Measurements from ENCODE around the gene MAEL. TPM values are rescaled to one million over a fixed set of nuclear protein-coding genes. Genes with fewer than 3 reads are reported as not detected.

MAEL gene
- total RNA-seq, 1 experiment from 2014 or later, result not detected

GRCh38 chr1:166972826-166973225 lies 16.3 kb upstream of the MAEL start:
- Histone ChIP-seq H3K4me3 (no peak overlapping the region), H3K36me3 (no peaks in the 10 kb centered on the region), H3K9me3 (no peaks in the 10 kb centered on the region), H3K27me3 (peaks cover 72% of the 10 kb centered on the region)
- no peak for DNase-seq

- DNase-seq, result no peak
- Histone ChIP-seq H3K9me3 (no peaks in the 10 kb centered on the region), H3K4me3 (peak overlapping the region; percentile 13; the same call in 1 of the 2 replicates), H3K36me3 (no peaks in the 10 kb centered on the region), H3K27me3 (peaks cover 75% of the 10 kb centered on the region)
Observed at GRCh38 chr1:166974647-166975345, 14.3 kb upstream of the MAEL start.

- Histone ChIP-seq H3K4me3 (peak within 1 kb of the TSS; percentile 48), H3K27me3 (peaks cover 68% of the 10 kb centered on the region), H3K36me3 (no peaks in the 10 kb centered on the region), H3K9me3 (no peaks in the 10 kb centered on the region)
- peak; percentile 34 for DNase-seq
Observed at GRCh38 chr1:166975361-166976129, 13.5 kb upstream of the MAEL start, which contains the start of gene ILDR2. Gene ILDR2, minus strand, starts transcription at chr1:166975540. Its CDS starts 272 bp downstream, at chr1:166975268.

GRCh38 chr1:166977951-166978350 lies 11.1 kb upstream of the MAEL start:
- H3K36me3 ChIP-seq, result no peaks in the 10 kb centered on the region
- H3K4me3 ChIP-seq, result no peak overlapping the region
- DNase-seq, result no peak
- no peaks in the 10 kb centered on the region for H3K9me3 ChIP-seq
- H3K27me3 ChIP-seq, result peaks cover 48% of the 10 kb centered on the region

- no peaks in the 10 kb centered on the region for H3K36me3 ChIP-seq
- no peaks in the 10 kb centered on the region for H3K9me3 ChIP-seq
- peaks cover 42% of the 10 kb centered on the region for H3K27me3 ChIP-seq
- H3K4me3 ChIP-seq, result no peak overlapping the region
- no peak for DNase-seq
Observed at GRCh38 chr1:166978821-166979220, 10.3 kb upstream of the MAEL start.

- Histone ChIP-seq H3K4me3 (no peak overlapping the region), H3K27me3 (peaks cover 29% of the 10 kb centered on the region), H3K36me3 (no peaks in the 10 kb centered on the region), H3K9me3 (no peaks in the 10 kb centered on the region)
- DNase-seq, result no peak
Observed at GRCh38 chr1:166980383-166980782, 8.7 kb upstream of the MAEL start.

GRCh38 chr1:166980818-166981217 lies 8.3 kb upstream of the MAEL start:
- DNase-seq, result peak; percentile 9
- Histone ChIP-seq H3K9me3 (no peaks in the 10 kb centered on the region), H3K27me3 (peaks cover 25% of the 10 kb centered on the region), H3K36me3 (no peaks in the 10 kb centered on the region), H3K4me3 (no peak overlapping the region)

GRCh38 chr1:166981589-166981988 lies 7.5 kb upstream of the MAEL start:
- H3K27me3 ChIP-seq, result peaks cover 19% of the 10 kb centered on the region
- no peaks in the 10 kb centered on the region for H3K36me3 ChIP-seq
- no peaks in the 10 kb centered on the region for H3K9me3 ChIP-seq
- DNase-seq, result no peak
- no peak overlapping the region for H3K4me3 ChIP-seq

- H3K36me3 ChIP-seq, result no peaks in the 10 kb centered on the region
- H3K9me3 ChIP-seq, result peaks cover 2% of the 10 kb centered on the region; the same call in 1 of the 2 replicates
- no peak for DNase-seq
- no peak overlapping the region for H3K4me3 ChIP-seq
- H3K27me3 ChIP-seq, result peaks cover 3% of the 10 kb centered on the region
Observed at GRCh38 chr1:166999075-166999474, 10.0 kb downstream of the MAEL start.

GRCh38 chr1:166999500-167000055 lies 10.5 kb downstream of the MAEL start:
- DNase-seq, result no peak
- Histone ChIP-seq H3K36me3 (no peaks in the 10 kb centered on the region), H3K9me3 (peaks cover 2% of the 10 kb centered on the region; the same call in 1 of the 2 replicates), H3K27me3 (no peaks in the 10 kb centered on the region; the same call in 1 of the 2 replicates), H3K4me3 (no peak overlapping the region)

GRCh38 chr1:167000546-167000945 lies 11.5 kb downstream of the MAEL start:
- Histone ChIP-seq H3K9me3 (peaks cover 2% of the 10 kb centered on the region; the same call in 1 of the 2 replicates), H3K27me3 (no peaks in the 10 kb centered on the region; the same call in 1 of the 2 replicates), H3K36me3 (no peaks in the 10 kb centered on the region), H3K4me3 (no peak overlapping the region)
- DNase-seq, result no peak

GRCh38 chr1:167002354-167002753 lies 13.3 kb downstream of the MAEL start:
- Histone ChIP-seq H3K36me3 (no peaks in the 10 kb centered on the region), H3K4me3 (no peak overlapping the region), H3K27me3 (no peaks in the 10 kb centered on the region), H3K9me3 (peaks cover 2% of the 10 kb centered on the region; the same call in 1 of the 2 replicates)
- no peak for DNase-seq

- peaks cover 2% of the 10 kb centered on the region; the same call in 1 of the 2 replicates for H3K9me3 ChIP-seq
- no peak for DNase-seq
- no peaks in the 10 kb centered on the region for H3K27me3 ChIP-seq
- H3K4me3 ChIP-seq, result no peak overlapping the region
- no peaks in the 10 kb centered on the region for H3K36me3 ChIP-seq
Observed at GRCh38 chr1:167003711-167004110, 14.6 kb downstream of the MAEL start.

GRCh38 chr1:167011560-167012191 lies 22.6 kb downstream of the MAEL start:
- no peaks in the 10 kb centered on the region for H3K9me3 ChIP-seq
- no peak overlapping the region for H3K4me3 ChIP-seq
- DNase-seq, result no peak
- no peaks in the 10 kb centered on the region for H3K36me3 ChIP-seq
- no peaks in the 10 kb centered on the region for H3K27me3 ChIP-seq

GRCh38 chr1:167012570-167012969 lies 23.5 kb downstream of the MAEL start:
- Histone ChIP-seq H3K4me3 (no peak overlapping the region), H3K36me3 (no peaks in the 10 kb centered on the region), H3K27me3 (no peaks in the 10 kb centered on the region), H3K9me3 (no peaks in the 10 kb centered on the region)
- DNase-seq, result no peak

GRCh38 chr1:167013108-167013929 lies 24.2 kb downstream of the MAEL start:
- Histone ChIP-seq H3K9me3 (no peaks in the 10 kb centered on the region), H3K27me3 (no peaks in the 10 kb centered on the region), H3K36me3 (no peaks in the 10 kb centered on the region), H3K4me3 (no peak overlapping the region)
- DNase-seq, result no peak

All from MG63 (cell line).